A673 (cell line): ENCODE results near the gene RBCK1.

Source experiments
- CTCF ChIP-seq: fragments of 300-800, 200-600 bp; sonication (generic); conservative IDR thresholded peaks from 2 replicates; pipeline ENCODE4 v1.5.1; 2017; ENCODE audit warnings: low read depth, mild to moderate bottlenecking, antibody characterized with exemption, low read length, moderate library complexity, mixed read lengths
- EZH2 ChIP-seq: fragments of 200-600 bp; sonication (generic); IDR thresholded peaks from 2 replicates; pipeline ENCODE4 v1.6.1; 2017; ENCODE audit warnings: borderline replicate concordance, low read depth, mild to moderate bottlenecking, mixed read lengths, antibody characterized with exemption, low read length; ENCODE audit not compliant: poor library complexity, severe bottlenecking

DNA sequence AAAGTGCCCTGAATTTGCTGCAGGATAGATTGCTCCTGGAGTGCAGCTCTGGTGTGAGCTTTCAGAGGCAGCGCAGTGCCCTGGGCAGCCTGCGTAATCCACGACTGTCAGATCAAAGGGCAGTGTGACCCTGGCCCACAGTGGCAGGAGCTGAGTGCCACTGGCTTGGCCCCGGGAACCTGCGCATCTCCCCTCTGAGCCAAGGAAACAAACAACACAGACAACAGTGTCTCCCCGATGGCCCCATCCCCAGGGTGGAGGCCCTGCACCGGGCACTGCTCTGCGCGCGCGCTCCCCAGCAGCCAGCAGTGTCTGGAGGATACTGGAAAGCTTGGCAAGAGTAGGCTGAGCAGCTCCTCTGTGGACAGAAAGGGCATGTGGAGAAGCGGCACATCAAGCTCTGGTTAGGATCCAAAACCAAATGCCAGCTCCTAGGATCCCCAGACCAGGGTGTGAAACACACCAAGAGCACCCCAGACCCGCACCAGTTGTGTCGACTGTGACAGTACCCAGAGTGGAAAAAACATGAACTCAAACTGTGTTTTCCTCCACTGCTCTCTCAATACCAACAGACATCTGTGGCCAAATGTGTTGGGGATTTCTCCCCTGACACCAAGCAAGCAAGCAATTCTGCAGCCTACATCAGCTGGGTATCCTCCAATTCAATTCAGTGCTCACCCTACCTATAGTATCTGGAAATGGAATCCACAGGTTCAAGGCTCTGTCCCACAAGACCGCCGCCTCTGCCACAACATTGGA, 26.7 kb downstream of the RBCK1 start:
- TF ChIP-seq EZH2 (no peak), CTCF (no peak)
